Muscle layer of colon (tissue), 2 donors: ENCODE measurements around the gene ADORA1.

ENCODE experiments used
- H3K27ac ChIP-seq: one replicate; pipeline ENCODE4 v1.7.0; 2013; ENCODE audit warnings: low read depth, mild to moderate bottlenecking, low read length, moderate library complexity
- H3K27me3 ChIP-seq, 2 donors: one replicate each; pipeline ENCODE4 v1.7.0; 2013; ENCODE audit warnings: low read length in 2 of 2, mild to moderate bottlenecking in 2 of 2; ENCODE audit not compliant: insufficient read depth in 2 of 2, control insufficient read depth in 1 of 2
- H3K36me3 ChIP-seq: one replicate; pipeline ENCODE4 v1.7.0; 2013; ENCODE audit warnings: mild to moderate bottlenecking, low read length; ENCODE audit not compliant: insufficient read depth
- H3K4me1 ChIP-seq: one replicate; pipeline ENCODE4 v1.7.0; 2013; ENCODE audit warnings: mild to moderate bottlenecking, low read length; ENCODE audit not compliant: insufficient read depth
- H3K4me3 ChIP-seq, 2 donors: one replicate each; pipeline ENCODE4 v1.7.0; 2013; ENCODE audit warnings: low read length in 2 of 2, low read depth in 1 of 2, mild to moderate bottlenecking in 1 of 2, moderate library complexity in 1 of 2
- H3K9ac ChIP-seq: one replicate; pipeline ENCODE4 v1.7.0; 2013; ENCODE audit warnings: low read length
- H3K9me3 ChIP-seq: one replicate; pipeline ENCODE4 v1.7.0; 2013; ENCODE audit warnings: mild to moderate bottlenecking, low read length
- donor health status: abdominal sarcoma.
- donor health status: Adenocarcinoma of cecum.

The ADORA1 gene

DNA sequence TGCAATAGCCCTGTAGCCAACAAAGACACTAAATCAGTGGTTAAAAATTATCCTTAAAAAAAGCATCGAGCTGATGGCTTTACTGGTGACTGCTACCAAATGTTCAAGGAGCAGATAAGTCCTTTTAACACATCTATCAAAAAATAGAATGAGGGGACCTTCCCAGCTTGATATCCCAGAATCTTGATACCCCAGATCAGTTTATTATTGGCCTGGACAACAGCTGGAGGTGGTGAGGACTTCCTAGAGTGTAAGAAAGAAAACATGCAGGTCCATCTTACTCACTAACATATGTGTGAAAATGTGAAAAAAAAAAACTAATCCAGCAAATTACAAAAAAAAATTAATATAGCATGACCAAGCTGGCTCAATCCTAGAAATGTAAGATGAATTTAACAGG lies 80.7 kb downstream of the ADORA1 start:
- Histone ChIP-seq H3K9me3 (no peaks in the 10 kb centered on the region), H3K4me3 (no peak overlapping the region), H3K27ac (no peak overlapping the region), H3K4me1 (no peaks in the 10 kb centered on the region), H3K9ac (no peak overlapping the region), H3K27me3 (no peaks in the 10 kb centered on the region), H3K36me3 (no peaks in the 10 kb centered on the region)

- no peak overlapping the region for H3K4me3 ChIP-seq
- H3K4me1 ChIP-seq, result no peaks in the 10 kb centered on the region
- no peak overlapping the region for H3K9ac ChIP-seq
- H3K36me3 ChIP-seq, result no peaks in the 10 kb centered on the region
- no peaks in the 10 kb centered on the region for H3K27me3 ChIP-seq
- no peaks in the 10 kb centered on the region for H3K9me3 ChIP-seq
- no peak overlapping the region for H3K27ac ChIP-seq
Observed at GRCh38 chr1:203210350-203210749, 82.8 kb downstream of the ADORA1 start.

- H3K27me3 ChIP-seq, result no peaks in the 10 kb centered on the region
- no peak overlapping the region for H3K27ac ChIP-seq
- H3K4me1 ChIP-seq, result no peaks in the 10 kb centered on the region
- no peaks in the 10 kb centered on the region for H3K36me3 ChIP-seq
- no peaks in the 10 kb centered on the region for H3K9me3 ChIP-seq
- no peak overlapping the region for H3K9ac ChIP-seq
- H3K4me3 ChIP-seq, result no peak overlapping the region
Observed at GRCh38 chr1:203210988-203211387, 83.5 kb downstream of the ADORA1 start.

DNA sequence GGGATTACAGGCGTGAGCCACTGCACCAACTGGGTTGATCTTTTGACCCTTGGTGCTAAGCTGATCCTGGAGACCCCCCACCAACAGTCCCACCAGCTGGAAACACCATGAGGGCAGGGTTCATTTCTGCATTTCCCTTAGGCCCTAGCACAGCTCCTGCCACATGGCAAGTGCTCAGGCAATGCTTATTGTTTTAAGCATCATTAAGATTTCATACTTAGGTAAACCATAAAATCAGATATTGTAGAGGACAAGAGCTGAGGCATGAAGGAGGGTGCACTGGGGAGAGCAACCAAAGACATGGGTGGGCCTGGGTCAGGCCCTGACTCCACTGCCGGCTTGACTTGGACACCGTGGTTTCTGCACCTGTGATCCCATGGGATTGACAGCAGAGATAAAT lies 84.3 kb downstream of the ADORA1 start:
- H3K27me3 ChIP-seq, result peaks cover 0 to 4% of the 10 kb centered on the region in 2 donors

GRCh38 chr1:203213126-203213525 lies 85.6 kb downstream of the ADORA1 start:
- Histone ChIP-seq H3K36me3 (no peaks in the 10 kb centered on the region), H3K4me3 (no peak overlapping the region), H3K27me3 (peaks cover 0 to 8% of the 10 kb centered on the region in 2 donors), H3K9me3 (no peaks in the 10 kb centered on the region), H3K9ac (no peak overlapping the region), H3K4me1 (no peaks in the 10 kb centered on the region), H3K27ac (no peak overlapping the region)

More for the DNA sequence above, 84.3 kb downstream of the ADORA1 start:
- Histone ChIP-seq H3K9me3 (no peaks in the 10 kb centered on the region), H3K4me3 (no peak overlapping the region), H3K27ac (no peak overlapping the region), H3K36me3 (no peaks in the 10 kb centered on the region), H3K9ac (no peak overlapping the region), H3K4me1 (no peaks in the 10 kb centered on the region)

DNA sequence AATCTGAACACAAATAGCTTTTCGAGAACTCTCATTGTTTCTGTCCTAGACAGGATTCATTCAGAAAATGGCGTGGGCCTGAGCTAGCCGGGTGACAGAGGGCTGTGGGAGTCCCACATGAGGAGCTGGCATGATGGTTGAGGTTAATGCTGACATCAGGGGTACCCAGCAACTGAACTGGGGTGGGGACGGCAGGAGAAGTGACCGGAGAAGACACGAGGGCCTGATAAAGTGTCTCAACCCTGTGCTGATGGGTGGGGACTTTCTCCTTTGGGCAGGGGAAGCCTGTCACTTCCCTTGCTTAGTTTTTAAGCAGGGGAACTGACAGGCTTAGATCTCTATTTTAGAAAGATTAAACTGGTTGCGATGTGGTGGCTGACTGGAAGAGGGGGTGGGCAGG lies 87.3 kb downstream of the ADORA1 start:
- H3K4me3 ChIP-seq, result no peak overlapping the region
- H3K27ac ChIP-seq, result no peak overlapping the region
- no peak overlapping the region for H3K9ac ChIP-seq
- no peaks in the 10 kb centered on the region for H3K9me3 ChIP-seq
- H3K27me3 ChIP-seq, result peaks cover 0 to 8% of the 10 kb centered on the region in 2 donors
- no peaks in the 10 kb centered on the region for H3K36me3 ChIP-seq
- H3K4me1 ChIP-seq, result no peaks in the 10 kb centered on the region

- Histone ChIP-seq H3K36me3 (no peaks in the 10 kb centered on the region), H3K4me1 (no peaks in the 10 kb centered on the region), H3K9me3 (no peaks in the 10 kb centered on the region), H3K27me3 (peaks cover 0 to 8% of the 10 kb centered on the region in 2 donors), H3K9ac (no peak overlapping the region), H3K27ac (no peak overlapping the region), H3K4me3 (no peak overlapping the region)
Observed at GRCh38 chr1:203215573-203215972, 88.0 kb downstream of the ADORA1 start.

- no peaks in the 10 kb centered on the region for H3K4me1 ChIP-seq
- H3K9ac ChIP-seq, result no peak overlapping the region
- H3K4me3 ChIP-seq, result no peak overlapping the region
- H3K27me3 ChIP-seq, result peaks cover 0 to 8% of the 10 kb centered on the region in 2 donors
- no peaks in the 10 kb centered on the region for H3K9me3 ChIP-seq
- H3K36me3 ChIP-seq, result no peaks in the 10 kb centered on the region
- no peak overlapping the region for H3K27ac ChIP-seq
Observed at GRCh38 chr1:203216274-203217138, 89.0 kb downstream of the ADORA1 start.
